ENCODE results near the gene TMEM53. TPM values are rescaled to one million over a fixed set of nuclear protein-coding genes. Genes with fewer than 3 reads are reported as not detected.

The TMEM53 gene
- total RNA-seq, 2 experiments from 2014 or later: 4.5 to 4.9 TPM

GRCh38 chr1:44611866-44612265, 62.4 kb downstream of the TMEM53 start:
- no peaks in the 10 kb centered on the region for H3K9me3 Mint-ChIP-seq
- no peak overlapping the region for H3K4me3 Mint-ChIP-seq
- CTCF ChIA-PET: interaction anchor here (0.6 to 3.3 kb wide), 5 partner anchors 18 to 62 kb away, joined by 3 to 31 read pairs (median 3); partner anchors contain the start of gene TMEM53
- no peak for DNase-seq
- intact Hi-C loops (cut with micrococcal nuclease): no loop called here
- H3K27ac Mint-ChIP-seq: no peak overlapping the region
- H3K27me3 Mint-ChIP-seq (ENCODE audit: low read depth): no peaks in the 10 kb centered on the region
- H3K36me3 Mint-ChIP-seq (ENCODE audit: low read depth): no peaks in the 10 kb centered on the region
- no peaks in the 10 kb centered on the region for H3K4me1 Mint-ChIP-seq (ENCODE audit: low read depth)

GRCh38 chr1:44611419-44611818, 62.9 kb downstream of the TMEM53 start:
- DNase-seq: no peak
- no peak overlapping the region for H3K4me3 Mint-ChIP-seq
- no peaks in the 10 kb centered on the region for H3K9me3 Mint-ChIP-seq
- H3K36me3 Mint-ChIP-seq (ENCODE audit: low read depth): no peaks in the 10 kb centered on the region
- no peaks in the 10 kb centered on the region for H3K27me3 Mint-ChIP-seq (ENCODE audit: low read depth)
- intact Hi-C loops (cut with micrococcal nuclease): no loop called here
- H3K27ac Mint-ChIP-seq: no peak overlapping the region
- no peaks in the 10 kb centered on the region for H3K4me1 Mint-ChIP-seq (ENCODE audit: low read depth)
- CTCF ChIA-PET: interaction anchor here (1.0 to 3.3 kb wide), 4 partner anchors 18 to 63 kb away, joined by 3 to 31 read pairs (median 4); partner anchors contain the start of gene TMEM53

GRCh38 chr1:44610527-44611148, 63.6 kb downstream of the TMEM53 start:
- Mint-ChIP-seq H3K4me3 (no peak overlapping the region), H3K4me1 (ENCODE audit: low read depth) (no peaks in the 10 kb centered on the region), H3K27ac (no peak overlapping the region), H3K36me3 (ENCODE audit: low read depth) (no peaks in the 10 kb centered on the region), H3K27me3 (ENCODE audit: low read depth) (no peaks in the 10 kb centered on the region), H3K9me3 (no peaks in the 10 kb centered on the region)
- intact Hi-C loops (cut with micrococcal nuclease): no loop called here
- CTCF ChIA-PET: interaction anchor here (1.0 to 3.3 kb wide), 2 partner anchors 36 to 42 kb away, joined by 3 to 31 read pairs; no protein-coding TSS in a partner anchor
- DNase-seq: no peak

- no peak overlapping the region for H3K27ac Mint-ChIP-seq
- H3K36me3 Mint-ChIP-seq (ENCODE audit: low read depth): no peaks in the 10 kb centered on the region
- CTCF ChIA-PET: interaction anchor here (0.5 to 3.3 kb wide), 3 partner anchors 21 to 121 kb away, joined by 3 to 31 read pairs (median 5); no protein-coding TSS in a partner anchor
- DNase-seq: no peak
- no peaks in the 10 kb centered on the region for H3K27me3 Mint-ChIP-seq (ENCODE audit: low read depth)
- H3K9me3 Mint-ChIP-seq: no peaks in the 10 kb centered on the region
- no peak overlapping the region for H3K4me3 Mint-ChIP-seq
- intact Hi-C loops (cut with micrococcal nuclease): loop anchor here (1.0 kb wide), 1 partner anchor 43 kb away; no protein-coding TSS in a partner anchor
- no peaks in the 10 kb centered on the region for H3K4me1 Mint-ChIP-seq (ENCODE audit: low read depth)
These were observed 64.3 kb downstream of the TMEM53 start for GRCh38 chr1:44609768-44610526.

- H3K27me3 Mint-ChIP-seq (ENCODE audit: low read depth): no peaks in the 10 kb centered on the region
- H3K27ac Mint-ChIP-seq: no peak overlapping the region
- H3K4me3 Mint-ChIP-seq: no peak overlapping the region
- DNase-seq: peak; percentile 40
- H3K9me3 Mint-ChIP-seq: no peaks in the 10 kb centered on the region
- H3K36me3 Mint-ChIP-seq (ENCODE audit: low read depth): no peaks in the 10 kb centered on the region
- no peaks in the 10 kb centered on the region for H3K4me1 Mint-ChIP-seq (ENCODE audit: low read depth)
- CTCF ChIA-PET: interaction anchor here (1.0 to 3.3 kb wide), 4 partner anchors 21 to 253 kb away, joined by 3 to 31 read pairs (median 4); no protein-coding TSS in a partner anchor
- intact Hi-C loops (cut with micrococcal nuclease): loop anchor here (1.0 kb wide), 1 partner anchor 44 kb away; no protein-coding TSS in a partner anchor
These were observed 64.9 kb downstream of the TMEM53 start for GRCh38 chr1:44609412-44609767.

- intact Hi-C loops (cut with micrococcal nuclease): no loop called here
- peak; percentile 14 for DNase-seq
- CTCF ChIA-PET: interaction anchor here (0.6 to 2.3 kb wide), 10 partner anchors 12 to 453 kb away, joined by 3 to 12 read pairs (median 4); no protein-coding TSS in a partner anchor
- Mint-ChIP-seq H3K9me3 (no peaks in the 10 kb centered on the region), H3K27me3 (ENCODE audit: low read depth) (no peaks in the 10 kb centered on the region), H3K4me1 (ENCODE audit: low read depth) (no peaks in the 10 kb centered on the region), H3K36me3 (ENCODE audit: low read depth) (no peaks in the 10 kb centered on the region), H3K27ac (no peak overlapping the region), H3K4me3 (no peak overlapping the region)
These were observed 66.1 kb downstream of the TMEM53 start for GRCh38 chr1:44608141-44608540.

- DNase-seq: no peak
- H3K27ac Mint-ChIP-seq: no peak overlapping the region
- no peaks in the 10 kb centered on the region for H3K27me3 Mint-ChIP-seq (ENCODE audit: low read depth)
- H3K9me3 Mint-ChIP-seq: no peaks in the 10 kb centered on the region
- no peaks in the 10 kb centered on the region for H3K36me3 Mint-ChIP-seq (ENCODE audit: low read depth)
- CTCF ChIA-PET: interaction anchor here (0.9 to 2.3 kb wide), 2 partner anchors 11 to 45 kb away, joined by 3 to 8 read pairs; no protein-coding TSS in a partner anchor
- no peak overlapping the region for H3K4me3 Mint-ChIP-seq
- H3K4me1 Mint-ChIP-seq (ENCODE audit: low read depth): no peaks in the 10 kb centered on the region
- intact Hi-C loops (cut with micrococcal nuclease): no loop called here
These were observed 67.5 kb downstream of the TMEM53 start for GRCh38 chr1:44606701-44607281.

- H3K27ac Mint-ChIP-seq: no peak overlapping the region
- no peaks in the 10 kb centered on the region for H3K4me1 Mint-ChIP-seq (ENCODE audit: low read depth)
- no peaks in the 10 kb centered on the region for H3K9me3 Mint-ChIP-seq
- H3K27me3 Mint-ChIP-seq (ENCODE audit: low read depth): no peaks in the 10 kb centered on the region
- DNase-seq: no peak
- H3K4me3 Mint-ChIP-seq: no peak overlapping the region
- no peaks in the 10 kb centered on the region for H3K36me3 Mint-ChIP-seq (ENCODE audit: low read depth)
- CTCF ChIA-PET: interaction anchor here (0.9 kb wide), 1 partner anchor 46 kb away, joined by 3 read pairs; no protein-coding TSS in a partner anchor
- intact Hi-C loops (cut with micrococcal nuclease): no loop called here
These were observed 68.2 kb downstream of the TMEM53 start for GRCh38 chr1:44605914-44606615.

GRCh38 chr1:44604157-44604955, 69.9 kb downstream of the TMEM53 start:
- Mint-ChIP-seq H3K4me3 (no peak overlapping the region), H3K4me1 (ENCODE audit: low read depth) (no peaks in the 10 kb centered on the region), H3K36me3 (ENCODE audit: low read depth) (no peaks in the 10 kb centered on the region), H3K27me3 (ENCODE audit: low read depth) (no peaks in the 10 kb centered on the region), H3K27ac (no peak overlapping the region), H3K9me3 (no peaks in the 10 kb centered on the region)
- intact Hi-C loops (cut with micrococcal nuclease): no loop called here
- CTCF ChIA-PET: interaction anchor here (1.6 kb wide), 1 partner anchor 10 kb away, joined by 4 read pairs; no protein-coding TSS in a partner anchor
- no peak for DNase-seq

- H3K27me3 Mint-ChIP-seq (ENCODE audit: low read depth): no peaks in the 10 kb centered on the region
- no peak overlapping the region for H3K4me3 Mint-ChIP-seq
- H3K27ac Mint-ChIP-seq: no peak overlapping the region
- CTCF ChIA-PET: interaction anchor here (1.6 kb wide), 1 partner anchor 9 kb away, joined by 4 read pairs; no protein-coding TSS in a partner anchor
- no peaks in the 10 kb centered on the region for H3K36me3 Mint-ChIP-seq (ENCODE audit: low read depth)
- no peaks in the 10 kb centered on the region for H3K4me1 Mint-ChIP-seq (ENCODE audit: low read depth)
- H3K9me3 Mint-ChIP-seq: no peaks in the 10 kb centered on the region
- intact Hi-C loops (cut with micrococcal nuclease): no loop called here
- DNase-seq: no peak
These were observed 70.6 kb downstream of the TMEM53 start for GRCh38 chr1:44603718-44604117.
